Lung (tissue), 12 donors: ENCODE data around the gene B3GNT2. TPM values are rescaled to one million over a fixed set of nuclear protein-coding genes. Genes with fewer than 3 reads are reported as not detected.

ENCODE experiments used
- ATAC-seq: fragments of 200-7000 bp; cut with Tn5 transposase; one replicate; pipeline ENCODE4 v1.9.1; 2020; ENCODE audit warnings: moderate number of reproducible peaks; ENCODE audit not compliant: insufficient read depth, low FRiP score
- DNase-seq, 3 donors: peaks; one replicate each; pipeline ENCODE4 v3.0.0-alpha.2; 2013 to 2017
- H3K27ac ChIP-seq, 2 donors: one replicate each; pipeline ENCODE4 v1.5.1; 2013; ENCODE audit warnings: mild to moderate bottlenecking in 2 of 2, moderate library complexity in 2 of 2, control low read depth in 1 of 2, inconsistent platforms in 1 of 2, low read depth in 1 of 2, low read length in 1 of 2
- H3K27me3 ChIP-seq, 3 donors: one replicate each; pipeline ENCODE4 v1.5.1; 2013; ENCODE audit warnings: low read length in 2 of 3; ENCODE audit not compliant: control insufficient read depth in 3 of 3, insufficient read depth in 3 of 3
- H3K36me3 ChIP-seq, 4 donors: one replicate each; pipeline ENCODE4 v1.5.1; 2013; ENCODE audit warnings: low read length in 4 of 4, mild to moderate bottlenecking in 1 of 4, moderate library complexity in 1 of 4; ENCODE audit not compliant: control insufficient read depth in 4 of 4, insufficient read depth in 4 of 4
- H3K4me1 ChIP-seq, 5 donors: one replicate each; pipeline ENCODE4 v1.5.1; 2013; ENCODE audit warnings: low read length in 5 of 5, mild to moderate bottlenecking in 2 of 5, moderate library complexity in 1 of 5; ENCODE audit not compliant: control insufficient read depth in 5 of 5, insufficient read depth in 5 of 5
- H3K4me3 ChIP-seq: one replicate; pipeline ENCODE4 v1.5.1; 2013; ENCODE audit warnings: mild to moderate bottlenecking, control low read depth, moderate library complexity
- H3K9ac ChIP-seq, 2 donors: one replicate each; pipeline ENCODE4 v1.5.1; 2013; ENCODE audit warnings: low read length in 2 of 2, control low read depth in 1 of 2; ENCODE audit not compliant: insufficient read depth in 1 of 2
- H3K9me3 ChIP-seq, 4 donors: one replicate each; pipeline ENCODE4 v1.5.1; 2013; ENCODE audit warnings: low read length in 3 of 4, mild to moderate bottlenecking in 1 of 4, moderate library complexity in 1 of 4; ENCODE audit not compliant: control insufficient read depth in 4 of 4, insufficient read depth in 3 of 4
- WGBS, 2 donors: extraction: QIAGEN DNeasy Blood & Tissue Kit; methylation state at CpG; one replicate each; pipeline ENCODE4 v1.1.7; 2013; 5-methylcytosine and 5-hydroxymethylcytosine counted together
- polyA plus RNA-seq, 2 donors: library from polyadenylated mRNA; stranded (reverse); fragments of 200-250 nt; gene quantifications; one replicate each; pipeline ENCODE4 v1.2.1, GENCODE V29; 2013
- total RNA-seq, 2 donors: library from RNA; depleted of rRNA in 1 of 2; stranded (reverse); fragments of >200 nt in 1 of 2; gene quantifications; one replicate each; pipeline ENCODE4 v1.2.1, GENCODE V29; 2014 to 2021
- TF ChIP-seq, protein P1 (sequence below): IDR thresholded peaks from 2 replicates; pipeline ENCODE4 v1.5.1; 2012; ENCODE audit warnings: mild to moderate bottlenecking; ENCODE audit errors: control extremely low read depth, extremely low read depth
- donor health status: control.
- donor health status: control.
- donor health status: Bipolar disorder and iron deficiency.
- donor health status: healthy.
- donor health status: DM: yes; HTN: yes; CAD: no.

B3GNT2 gene
- total and polyA plus RNA-seq, 4 donors, result 11.4 to 41.8 (median 25.4) TPM

DNA sequence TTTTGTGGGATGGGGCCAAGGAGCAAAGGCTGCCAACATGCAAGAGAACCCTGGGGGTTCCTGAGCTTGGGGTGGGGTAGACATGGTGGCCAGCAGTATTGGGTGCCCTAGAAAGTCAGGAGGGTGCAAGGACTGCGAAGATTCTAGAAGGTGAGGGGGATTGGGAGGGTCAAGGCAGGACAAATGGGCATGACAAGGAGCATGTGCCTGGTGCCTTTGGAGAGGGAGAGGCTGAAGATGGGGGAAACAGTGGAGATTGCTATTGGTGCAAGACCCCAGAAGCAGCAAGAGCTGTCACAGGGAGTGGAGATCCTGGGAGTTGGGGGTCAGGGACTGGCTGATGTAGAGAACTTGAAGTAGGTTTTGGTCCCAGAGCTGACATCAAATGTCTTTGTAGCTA lies 7.5 kb downstream of the B3GNT2 start:
- Histone ChIP-seq H3K4me1 (peaks cover 6 to 46% (median 12%) of the 10 kb centered on the region in 5 donors), H3K27ac (no peak overlapping the region), H3K27me3 (no peaks in the 10 kb centered on the region), H3K9me3 (no peaks in the 10 kb centered on the region), H3K4me3 (no peak overlapping the region), H3K9ac (no peak overlapping the region), H3K36me3 (no peaks in the 10 kb centered on the region)
- 94 to 98% methylated on average over 1 of the region's 1 CpG for WGBS, 2 donors
- TF ChIP-seq, protein P1, sequence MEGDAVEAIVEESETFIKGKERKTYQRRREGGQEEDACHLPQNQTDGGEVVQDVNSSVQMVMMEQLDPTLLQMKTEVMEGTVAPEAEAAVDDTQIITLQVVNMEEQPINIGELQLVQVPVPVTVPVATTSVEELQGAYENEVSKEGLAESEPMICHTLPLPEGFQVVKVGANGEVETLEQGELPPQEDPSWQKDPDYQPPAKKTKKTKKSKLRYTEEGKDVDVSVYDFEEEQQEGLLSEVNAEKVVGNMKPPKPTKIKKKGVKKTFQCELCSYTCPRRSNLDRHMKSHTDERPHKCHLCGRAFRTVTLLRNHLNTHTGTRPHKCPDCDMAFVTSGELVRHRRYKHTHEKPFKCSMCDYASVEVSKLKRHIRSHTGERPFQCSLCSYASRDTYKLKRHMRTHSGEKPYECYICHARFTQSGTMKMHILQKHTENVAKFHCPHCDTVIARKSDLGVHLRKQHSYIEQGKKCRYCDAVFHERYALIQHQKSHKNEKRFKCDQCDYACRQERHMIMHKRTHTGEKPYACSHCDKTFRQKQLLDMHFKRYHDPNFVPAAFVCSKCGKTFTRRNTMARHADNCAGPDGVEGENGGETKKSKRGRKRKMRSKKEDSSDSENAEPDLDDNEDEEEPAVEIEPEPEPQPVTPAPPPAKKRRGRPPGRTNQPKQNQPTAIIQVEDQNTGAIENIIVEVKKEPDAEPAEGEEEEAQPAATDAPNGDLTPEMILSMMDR, result no peak
- no peak for ATAC-seq
- DNase-seq, result no peak

DNA sequence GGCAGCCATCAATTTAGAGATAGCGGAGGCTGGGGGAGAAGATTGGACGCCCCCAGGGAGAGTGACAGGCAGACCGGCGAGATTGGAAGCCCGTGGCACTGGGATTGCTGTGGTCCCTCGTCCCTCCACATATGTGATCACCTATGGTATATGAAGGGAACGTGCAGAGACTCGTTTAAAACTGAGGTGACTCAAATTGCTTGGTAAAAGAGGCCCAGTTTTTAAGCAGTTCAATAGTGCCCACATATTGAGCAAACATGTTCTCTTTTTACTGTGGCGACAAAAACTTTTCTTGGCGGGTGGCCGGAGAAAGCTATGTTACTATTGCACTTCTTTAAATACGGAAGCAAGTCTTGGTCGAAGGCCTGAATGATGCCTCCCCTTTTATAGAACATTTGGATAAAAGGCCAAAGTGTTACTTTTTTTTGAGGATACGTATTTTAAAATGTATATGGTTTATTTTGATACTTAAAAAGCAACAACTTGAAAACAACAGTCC lies 9.1 kb downstream of the B3GNT2 start:
- Histone ChIP-seq H3K27me3 (no peaks in the 10 kb centered on the region), H3K9ac (no peak overlapping the region), H3K9me3 (no peaks in the 10 kb centered on the region), H3K4me3 (no peak overlapping the region), H3K4me1 (peaks cover 6 to 47% (median 21%) of the 10 kb centered on the region in 5 donors), H3K27ac (no peak overlapping the region), H3K36me3 (no peaks in the 10 kb centered on the region)
- no peak for DNase-seq
- ATAC-seq, result no peak
- WGBS, 2 donors, result 65 to 70% methylated on average over 14 of the region's 14 CpGs
- TF ChIP-seq, protein P1, result no peak

DNA sequence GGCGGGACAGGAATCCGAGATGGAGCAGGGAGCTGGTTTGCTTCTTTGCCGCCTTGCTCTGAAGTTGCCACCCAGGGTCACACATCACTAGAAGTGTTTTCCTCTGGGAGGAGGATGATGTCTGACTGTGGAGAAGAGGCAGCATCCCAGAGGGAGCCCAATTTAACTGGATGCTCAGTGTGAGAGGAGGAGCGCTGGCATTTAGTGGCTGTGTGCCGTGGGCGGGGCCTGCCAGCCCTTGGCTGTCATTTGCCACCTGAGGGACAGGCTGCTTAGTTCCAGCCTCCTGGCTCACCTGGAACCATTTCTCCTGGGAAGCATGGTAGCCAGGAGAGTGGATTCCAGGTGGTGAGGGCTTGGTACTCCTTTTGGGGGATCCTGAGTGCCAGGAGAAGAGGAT lies 9.6 kb downstream of the B3GNT2 start:
- H3K9me3 ChIP-seq, result no peaks in the 10 kb centered on the region
- no peak overlapping the region for H3K27ac ChIP-seq
- no peaks in the 10 kb centered on the region for H3K27me3 ChIP-seq
- TF ChIP-seq, protein P1, result no peak
- WGBS, 2 donors, result 84 to 87% methylated on average over 6 of the region's 6 CpGs
- no peak overlapping the region for H3K9ac ChIP-seq
- no peak for DNase-seq
- H3K4me3 ChIP-seq, result no peak overlapping the region
- no peaks in the 10 kb centered on the region for H3K36me3 ChIP-seq
- H3K4me1 ChIP-seq, result peaks cover 6 to 43% (median 17%) of the 10 kb centered on the region in 5 donors
- ATAC-seq, result no peak

DNA sequence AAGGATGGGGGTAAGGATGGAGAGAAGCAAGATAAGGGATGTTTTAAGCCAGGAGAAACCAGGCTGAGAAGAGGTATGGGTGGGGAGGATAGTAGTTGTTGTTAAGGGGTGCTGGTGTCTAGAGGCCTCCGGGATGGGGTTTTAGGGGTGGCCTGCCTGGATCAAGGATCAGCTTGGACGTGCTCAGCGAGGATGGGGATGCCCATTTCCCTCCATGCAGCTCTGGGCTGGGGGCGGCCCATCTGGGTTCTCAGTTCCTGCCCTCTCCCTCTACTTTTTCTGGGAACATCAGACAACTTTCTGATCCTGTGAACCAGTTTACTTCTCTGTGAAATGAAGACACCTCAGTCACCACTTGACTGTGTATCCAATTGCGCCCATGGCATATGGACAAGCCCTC lies 10.1 kb downstream of the B3GNT2 start:
- peaks cover 6 to 41% (median 15%) of the 10 kb centered on the region in 5 donors for H3K4me1 ChIP-seq

More for the DNA sequence above, 10.1 kb downstream of the B3GNT2 start:
- no peak for ATAC-seq
- no peaks in the 10 kb centered on the region for H3K9me3 ChIP-seq
- 91 to 97% methylated on average over 5 of the region's 5 CpGs for WGBS, 2 donors
- no peak for DNase-seq
- H3K4me3 ChIP-seq, result no peak overlapping the region
- H3K9ac ChIP-seq, result no peak overlapping the region
- no peaks in the 10 kb centered on the region for H3K36me3 ChIP-seq
- TF ChIP-seq, protein P1, result no peak
- H3K27me3 ChIP-seq, result no peaks in the 10 kb centered on the region
- no peak overlapping the region for H3K27ac ChIP-seq
